ENCODE measurements around the gene NOL4L. TPM values are rescaled to one million over a fixed set of nuclear protein-coding genes. Genes with fewer than 3 reads are reported as not detected.

NOL4L gene
- total RNA-seq, 1 experiment from 2014 or later, result 40.9 TPM

DNA sequence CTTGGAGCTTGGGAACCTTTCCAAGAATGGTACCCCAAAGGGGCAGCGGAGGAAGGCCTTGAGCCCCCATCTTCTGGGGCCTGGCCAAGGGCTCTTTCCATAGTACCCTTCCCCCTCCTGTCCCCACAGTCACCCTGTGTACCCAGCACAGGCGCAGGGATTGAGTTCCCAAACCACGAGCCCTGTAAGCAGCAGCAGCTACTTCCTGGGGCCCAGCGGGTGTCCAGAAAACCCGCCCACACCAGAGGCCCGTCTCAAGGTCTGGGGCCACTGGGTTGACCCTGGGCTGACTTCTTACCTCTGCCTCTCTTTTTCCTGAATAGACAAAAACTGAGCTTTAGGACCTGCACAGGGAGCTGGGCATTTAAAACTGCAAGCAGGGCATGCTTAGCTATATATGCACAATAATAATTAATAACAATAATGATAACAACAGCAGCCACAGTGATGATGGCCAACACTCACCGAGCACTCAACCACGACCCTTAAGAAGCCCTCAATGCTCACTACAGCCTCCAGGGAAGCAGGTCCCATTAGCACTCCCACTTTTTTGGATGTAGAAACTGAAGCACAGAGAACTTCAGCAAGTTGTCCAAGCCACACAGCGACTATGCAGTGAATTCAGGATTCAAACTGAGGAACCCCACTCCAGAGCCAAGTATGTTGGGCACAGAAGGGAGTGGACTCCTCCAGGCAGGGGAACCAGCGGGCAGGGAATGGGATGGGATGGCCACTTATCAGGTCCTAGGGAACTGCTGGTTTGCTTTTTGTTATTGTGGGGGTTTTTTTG is 14.5 kb downstream of the NOL4L start:
- Histone ChIP-seq H3K9me2 (ENCODE audit: insufficient read depth) (no peaks in the 10 kb centered on the region), H3K9me3 (ENCODE audit: insufficient read depth, low read depth) (no peaks in the 10 kb centered on the region), H3K4me2 (peak overlapping the region; percentile 52), H3K4me3 (no peak overlapping the region), H3K4me1 (replicated peaks; ENCODE audit: insufficient read depth) (peaks cover 60% of the 10 kb centered on the region), H2AFZ (no peak overlapping the region), H4K20me1 (ENCODE audit: insufficient read depth) (no peaks in the 10 kb centered on the region), H3K79me2 (ENCODE audit: low read depth) (peaks cover 49% of the 10 kb centered on the region), H3K27me3 (ENCODE audit: insufficient read depth, low read depth) (no peaks in the 10 kb centered on the region), H3K27ac (no peak overlapping the region; the same call in 1 of the 2 replicates), H3F3A (ENCODE audit: insufficient read depth, low read depth) (peaks cover 12% of the 10 kb centered on the region; the same call in 1 of the 2 replicates), H3K36me3 (ENCODE audit: low read depth) (no peaks in the 10 kb centered on the region)
- CTCF ChIA-PET, result no interaction called here
- POLR2A ChIA-PET (ENCODE audit: unreplicated experiment), result interaction anchor here (0.6 to 0.7 kb wide), 2 partner anchors 47 to 1880 kb away, joined by 3 read pairs; no protein-coding TSS in a partner anchor
- no TSS peak for BruUV-seq (replicated peaks)
- intact Hi-C loops (cut with micrococcal nuclease; ENCODE audit: unreplicated experiment), result no loop called here
- DNase-seq, result peak; percentile 38 to 67
- no peak for TF ChIP-seq EZH2 (IDR thresholded peaks at IDR 0.05; ENCODE audit: low read depth)
- TF ChIP-seq, protein P1, sequence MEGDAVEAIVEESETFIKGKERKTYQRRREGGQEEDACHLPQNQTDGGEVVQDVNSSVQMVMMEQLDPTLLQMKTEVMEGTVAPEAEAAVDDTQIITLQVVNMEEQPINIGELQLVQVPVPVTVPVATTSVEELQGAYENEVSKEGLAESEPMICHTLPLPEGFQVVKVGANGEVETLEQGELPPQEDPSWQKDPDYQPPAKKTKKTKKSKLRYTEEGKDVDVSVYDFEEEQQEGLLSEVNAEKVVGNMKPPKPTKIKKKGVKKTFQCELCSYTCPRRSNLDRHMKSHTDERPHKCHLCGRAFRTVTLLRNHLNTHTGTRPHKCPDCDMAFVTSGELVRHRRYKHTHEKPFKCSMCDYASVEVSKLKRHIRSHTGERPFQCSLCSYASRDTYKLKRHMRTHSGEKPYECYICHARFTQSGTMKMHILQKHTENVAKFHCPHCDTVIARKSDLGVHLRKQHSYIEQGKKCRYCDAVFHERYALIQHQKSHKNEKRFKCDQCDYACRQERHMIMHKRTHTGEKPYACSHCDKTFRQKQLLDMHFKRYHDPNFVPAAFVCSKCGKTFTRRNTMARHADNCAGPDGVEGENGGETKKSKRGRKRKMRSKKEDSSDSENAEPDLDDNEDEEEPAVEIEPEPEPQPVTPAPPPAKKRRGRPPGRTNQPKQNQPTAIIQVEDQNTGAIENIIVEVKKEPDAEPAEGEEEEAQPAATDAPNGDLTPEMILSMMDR (conservative IDR thresholded peaks at IDR 0.05), result no peak

DNA sequence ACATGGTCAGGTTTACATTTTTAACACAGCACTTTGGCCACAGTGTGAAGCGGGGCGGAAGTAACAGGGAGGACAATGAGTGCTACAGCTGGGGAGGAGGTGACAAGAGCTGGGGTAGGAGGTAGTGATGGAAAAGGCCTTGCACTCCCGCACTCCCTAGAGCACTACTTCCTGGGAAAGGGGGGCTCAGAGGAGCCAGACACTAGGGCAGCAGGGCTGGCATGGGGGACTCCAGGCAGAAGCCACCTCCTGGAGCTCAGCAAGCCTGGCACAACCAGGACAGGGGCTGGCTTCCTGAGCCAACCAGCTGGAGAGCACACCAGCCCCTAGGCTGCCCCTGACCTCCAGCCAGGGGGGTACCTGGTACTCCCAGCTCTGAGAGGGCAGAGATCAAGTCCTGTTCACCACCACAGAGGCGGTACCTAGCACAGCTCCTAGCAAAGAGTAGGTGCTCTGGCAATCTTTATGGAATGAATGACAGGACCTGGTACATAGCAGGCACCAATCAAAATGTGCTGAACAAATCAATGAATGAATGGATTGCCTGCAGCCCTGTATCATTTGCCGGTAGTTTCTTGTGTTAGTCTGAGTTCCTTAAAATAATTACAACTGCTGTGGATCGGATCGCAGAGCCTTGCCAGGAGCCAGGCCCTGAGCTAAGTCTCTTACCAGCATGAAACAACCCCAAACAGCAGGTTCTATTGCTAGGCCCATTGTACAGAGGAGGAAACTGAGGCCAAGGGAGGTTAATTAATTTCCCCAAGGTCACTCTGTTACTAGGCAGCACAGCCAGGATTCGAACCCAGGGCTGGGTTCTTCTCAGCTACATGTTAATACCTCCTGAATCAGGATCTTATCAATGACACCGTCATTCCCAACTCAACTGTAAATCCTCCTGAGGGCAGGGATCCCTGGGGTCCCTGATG is 15.5 kb downstream of the NOL4L start:
- TF ChIP-seq EZH2 (IDR thresholded peaks at IDR 0.05; ENCODE audit: low read depth), result no peak
- TF ChIP-seq, protein P1 (conservative IDR thresholded peaks at IDR 0.05), result no peak
- Histone ChIP-seq H3K36me3 (ENCODE audit: low read depth) (no peaks in the 10 kb centered on the region), H2AFZ (no peak overlapping the region), H3K27me3 (ENCODE audit: insufficient read depth, low read depth) (no peaks in the 10 kb centered on the region), H3K4me2 (peak overlapping the region; percentile 52), H4K20me1 (ENCODE audit: insufficient read depth) (no peaks in the 10 kb centered on the region), H3K27ac (no peak overlapping the region; the same call in 1 of the 2 replicates), H3K4me3 (no peak overlapping the region), H3F3A (ENCODE audit: insufficient read depth, low read depth) (peaks cover 10% of the 10 kb centered on the region; the same call in 1 of the 2 replicates), H3K9me2 (ENCODE audit: insufficient read depth) (no peaks in the 10 kb centered on the region), H3K9me3 (ENCODE audit: insufficient read depth, low read depth) (no peaks in the 10 kb centered on the region), H3K79me2 (ENCODE audit: low read depth) (peaks cover 49% of the 10 kb centered on the region), H3K4me1 (replicated peaks; ENCODE audit: insufficient read depth) (peaks cover 52% of the 10 kb centered on the region)
- BruUV-seq (replicated peaks), result no TSS peak
- POLR2A ChIA-PET (ENCODE audit: unreplicated experiment), result interaction anchor here (0.7 kb wide), 1 partner anchor 267 kb away, joined by 4 read pairs; no protein-coding TSS in a partner anchor
- no peak for DNase-seq
- intact Hi-C loops (cut with micrococcal nuclease; ENCODE audit: unreplicated experiment), result no loop called here
- CTCF ChIA-PET, result no interaction called here

DNA sequence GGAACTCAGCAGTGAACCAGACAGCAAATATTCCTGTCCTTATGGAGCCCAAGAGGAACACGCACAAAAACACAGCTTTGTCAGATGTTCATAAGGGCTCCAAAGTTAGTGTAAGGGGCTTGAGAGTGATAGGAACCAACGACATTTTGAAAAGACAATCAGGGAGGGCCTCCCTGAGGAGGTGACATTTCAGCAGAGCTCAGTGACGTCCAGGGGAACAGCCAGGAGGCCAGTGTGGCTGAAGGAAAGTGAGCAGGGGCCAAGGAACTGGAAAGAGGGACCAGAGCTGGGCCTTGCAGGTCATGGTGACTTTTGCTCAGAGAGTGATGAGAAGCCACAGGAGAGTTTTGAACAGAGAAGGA is 16.1 kb downstream of the NOL4L start:
- no peak overlapping the region for H3K27ac ChIP-seq
- ChIA-PET CTCF (no interaction called here), POLR2A (ENCODE audit: unreplicated experiment) (interaction anchor here (0.7 kb wide), 1 partner anchor 267 kb away, joined by 4 read pairs; no protein-coding TSS in a partner anchor)
- DNase-seq, result no peak
- H3F3A ChIP-seq (ENCODE audit: insufficient read depth, low read depth), result peaks cover 10% of the 10 kb centered on the region; the same call in 1 of the 2 replicates
- H3K27me3 ChIP-seq (ENCODE audit: insufficient read depth, low read depth), result no peaks in the 10 kb centered on the region
- no peak overlapping the region for H2AFZ ChIP-seq
- H3K9me3 ChIP-seq (ENCODE audit: insufficient read depth, low read depth), result no peaks in the 10 kb centered on the region
- BruUV-seq (replicated peaks), result no TSS peak
- TF ChIP-seq, protein P1 (conservative IDR thresholded peaks at IDR 0.05), result no peak
- TF ChIP-seq EZH2 (IDR thresholded peaks at IDR 0.05; ENCODE audit: low read depth), result no peak
- H3K9me2 ChIP-seq (ENCODE audit: insufficient read depth), result no peaks in the 10 kb centered on the region
- H3K4me3 ChIP-seq, result no peak overlapping the region
- H4K20me1 ChIP-seq (ENCODE audit: insufficient read depth), result no peaks in the 10 kb centered on the region
- H3K79me2 ChIP-seq (ENCODE audit: low read depth), result peaks cover 46% of the 10 kb centered on the region
- no peaks in the 10 kb centered on the region for H3K36me3 ChIP-seq (ENCODE audit: low read depth)
- H3K4me1 ChIP-seq (replicated peaks; ENCODE audit: insufficient read depth), result peaks cover 45% of the 10 kb centered on the region
- intact Hi-C loops (cut with micrococcal nuclease; ENCODE audit: unreplicated experiment), result no loop called here
- peak overlapping the region; percentile 52 for H3K4me2 ChIP-seq
